H9 (cell line): ENCODE results near the gene PLEKHA8. TPM values are rescaled to one million over a fixed set of nuclear protein-coding genes. Genes with fewer than 3 reads are reported as not detected.

Experiments used
- DNase-seq: peaks from one replicate; pipeline ENCODE4 v3.0.0-alpha.2; 2017
- H2AFZ ChIP-seq: one replicate; pipeline ENCODE4 v1.6.1; 2013; ENCODE audit warnings: mild to moderate bottlenecking, low read length, control low read depth, moderate library complexity
- H2AK5ac ChIP-seq: 2 replicates; pipeline ENCODE4 v1.6.1; 2013; ENCODE audit warnings: low read length, control low read depth, mixed read lengths; ENCODE audit not compliant: insufficient read length
- H2BK120ac ChIP-seq: one replicate; pipeline ENCODE4 v1.6.1; 2013; ENCODE audit warnings: low read depth, mild to moderate bottlenecking, low read length, control low read depth, inconsistent platforms; ENCODE audit not compliant: poor library complexity, severe bottlenecking
- H2BK12ac ChIP-seq: 2 replicates; pipeline ENCODE4 v1.6.1; 2013; ENCODE audit warnings: low read length, control low read depth, mixed read lengths, low read depth; ENCODE audit not compliant: insufficient read length
- H2BK15ac ChIP-seq: 2 replicates; pipeline ENCODE4 v1.6.1; 2013; ENCODE audit warnings: low read depth, low read length, control low read depth
- H2BK20ac ChIP-seq: one replicate; pipeline ENCODE4 v1.6.1; 2013; ENCODE audit warnings: low read depth, mild to moderate bottlenecking, low read length, control low read depth, inconsistent platforms; ENCODE audit not compliant: poor library complexity, severe bottlenecking
- H2BK5ac ChIP-seq: 2 replicates; pipeline ENCODE4 v1.6.1; 2013; ENCODE audit warnings: low read length, control low read depth, mixed read lengths; ENCODE audit not compliant: insufficient read length
- H3K14ac ChIP-seq: 2 replicates; pipeline ENCODE4 v1.6.1; 2013; ENCODE audit warnings: low read length, control low read depth; ENCODE audit not compliant: insufficient read depth
- H3K18ac ChIP-seq: 2 replicates; pipeline ENCODE4 v1.6.1; 2013; ENCODE audit warnings: low read depth, mild to moderate bottlenecking, mixed read lengths, low read length, control low read depth; ENCODE audit not compliant: insufficient read length
- H3K23ac ChIP-seq: 2 replicates; pipeline ENCODE4 v1.6.1; 2013; ENCODE audit warnings: low read length, control low read depth, mixed read lengths, low read depth; ENCODE audit not compliant: insufficient read length
- H3K23me2 ChIP-seq: 2 replicates; pipeline ENCODE4 v1.6.1; 2013; ENCODE audit warnings: low read depth, mild to moderate bottlenecking, mixed read lengths, low read length, control low read depth; ENCODE audit not compliant: insufficient read length, poor library complexity, severe bottlenecking
- H3K27ac ChIP-seq: 2 replicates; pipeline ENCODE4 v1.5.1; 2013; ENCODE audit warnings: low read length, control low read depth, mixed read lengths, low read depth; ENCODE audit not compliant: insufficient read length
- H3K27me3 ChIP-seq: 2 replicates; pipeline ENCODE4 v1.6.1; 2013; ENCODE audit warnings: low read length, control low read depth, inconsistent platforms; ENCODE audit not compliant: insufficient read depth
- H3K4ac ChIP-seq: 2 replicates; pipeline ENCODE4 v1.6.1; 2013; ENCODE audit warnings: low read depth, mild to moderate bottlenecking, control low read depth, inconsistent platforms, low read length, moderate library complexity
- H3K4me1 ChIP-seq: 2 replicates; pipeline ENCODE4 v1.6.1; 2013; ENCODE audit warnings: low read length, control low read depth, inconsistent platforms; ENCODE audit not compliant: insufficient read depth
- H3K4me2 ChIP-seq: 2 replicates; pipeline ENCODE4 v1.6.1; 2013; ENCODE audit warnings: low read length, control low read depth, mixed read lengths; ENCODE audit not compliant: insufficient read length, insufficient read depth
- H3K56ac ChIP-seq: 2 replicates; pipeline ENCODE4 v1.6.1; 2013; ENCODE audit warnings: low read depth, mild to moderate bottlenecking, mixed read lengths, low read length, control low read depth; ENCODE audit not compliant: insufficient read length
- H3K79me1 ChIP-seq: 2 replicates; pipeline ENCODE4 v1.6.1; 2013; ENCODE audit warnings: low read depth, mild to moderate bottlenecking, moderate library complexity, low read length, control low read depth, inconsistent platforms; ENCODE audit not compliant: insufficient read depth, poor library complexity, severe bottlenecking
- H3K79me2 ChIP-seq: 2 replicates; pipeline ENCODE4 v1.6.1; 2013; ENCODE audit warnings: low read length, control low read depth, inconsistent platforms; ENCODE audit not compliant: insufficient read depth
- H3K9ac ChIP-seq: 2 replicates; pipeline ENCODE4 v1.6.1; 2013; ENCODE audit warnings: low read length, control low read depth, mixed read lengths; ENCODE audit not compliant: insufficient read length; ENCODE audit errors: extremely low read depth
- H3K9me3 ChIP-seq: one replicate; pipeline ENCODE4 v1.6.1; 2013; ENCODE audit warnings: low read depth, low read length, inconsistent platforms; ENCODE audit not compliant: control insufficient read depth
- H3T11ph ChIP-seq: one replicate; pipeline ENCODE4 v1.6.1; 2013; ENCODE audit warnings: mild to moderate bottlenecking, low read length, control low read depth, inconsistent platforms
- H4K20me1 ChIP-seq: one replicate; pipeline ENCODE4 v1.6.1; 2013; ENCODE audit not compliant: control insufficient read depth, insufficient read length, insufficient read depth
- H4K5ac ChIP-seq: 2 replicates; pipeline ENCODE4 v1.6.1; 2013; ENCODE audit warnings: low read depth, mild to moderate bottlenecking, mixed read lengths, low read length, control low read depth; ENCODE audit not compliant: insufficient read length
- H4K8ac ChIP-seq: replicated peaks from 2 replicates; pipeline ENCODE4 v1.6.1; 2013; ENCODE audit warnings: low read length, control low read depth, mixed read lengths, low read depth; ENCODE audit not compliant: insufficient read length
- H4K91ac ChIP-seq: 2 replicates; pipeline ENCODE4 v1.6.1; 2013; ENCODE audit warnings: low read depth, mild to moderate bottlenecking, moderate library complexity, mixed read lengths, low read length, control low read depth; ENCODE audit not compliant: insufficient read length
- H3K27ac Mint-ChIP-seq, 3 experiments: 2 replicates in 2 of 3; 3 replicates in 1 of 3; pipeline ENCODE4 v1.8.0; 2020 to 2021; ENCODE audit warnings: mixed read lengths in 3 of 3, mild to moderate bottlenecking in 1 of 3, moderate library complexity in 1 of 3
- H3K27me3 Mint-ChIP-seq: 2 replicates; pipeline ENCODE4 v1.8.0; 2021; ENCODE audit warnings: low read depth, mild to moderate bottlenecking, moderate library complexity, mixed read lengths
- H3K36me3 Mint-ChIP-seq, 3 experiments: 2 replicates in 2 of 3; 3 replicates in 1 of 3; pipeline ENCODE4 v1.8.0; 2020 to 2021; ENCODE audit warnings: low read depth in 3 of 3, mixed read lengths in 3 of 3; ENCODE audit not compliant: insufficient read depth in 1 of 3
- H3K4me1 Mint-ChIP-seq, 2 experiments: 2 replicates each; pipeline ENCODE4 v1.8.0; 2020; ENCODE audit warnings: mixed read lengths in 2 of 2
- H3K4me3 Mint-ChIP-seq, 2 experiments: 2 replicates in 1 of 2; 3 replicates in 1 of 2; pipeline ENCODE4 v1.8.0; 2020 to 2021; ENCODE audit warnings: mild to moderate bottlenecking in 2 of 2, mixed read lengths in 2 of 2, moderate library complexity in 1 of 2
- H3K9me3 Mint-ChIP-seq, 2 experiments: 2 replicates in 1 of 2; 3 replicates in 1 of 2; pipeline ENCODE4 v1.8.0; 2020; ENCODE audit warnings: mild to moderate bottlenecking in 2 of 2, mixed read lengths in 2 of 2, moderate library complexity in 1 of 2
- CTCF ChIP-seq: fragments of 200-600 bp; sonication (generic); conservative IDR thresholded peaks from 3 replicates; pipeline ENCODE4 v1.8.0; 2021; ENCODE audit warnings: antibody characterized with exemption, mild to moderate bottlenecking
- WGBS: extraction: QIAGEN DNeasy Blood & Tissue Kit; methylation state at CpG from one replicate; pipeline ENCODE4 v1.1.7; 2013; ENCODE audit warnings: missing lambda C conversion rate, low lambda C conversion rate, mixed read lengths; ENCODE audit not compliant: insufficient read length; ENCODE audit errors: extremely low coverage; 5-methylcytosine and 5-hydroxymethylcytosine counted together
- total RNA-seq: library from RNA; stranded (reverse); gene quantifications from 2 replicates; pipeline ENCODE4 v1.2.1, GENCODE V29; 2021

The PLEKHA8 gene
- total RNA-seq, 1 experiment from 2014 or later = 37.0 TPM

GRCh38 chr7:30119890-30120577, 91.8 kb downstream of the PLEKHA8 start:
- H3T11ph ChIP-seq = no peak overlapping the region
- H2BK12ac ChIP-seq = no peak overlapping the region
- H3K27ac ChIP-seq = no peak overlapping the region
- no peak overlapping the region for H3K18ac ChIP-seq
- H3K27me3 ChIP-seq = no peaks in the 10 kb centered on the region
- H3K14ac ChIP-seq = no peak overlapping the region
- H4K5ac ChIP-seq = no peak overlapping the region
- no peak for TF ChIP-seq CTCF
- H3K4me1 ChIP-seq = no peaks in the 10 kb centered on the region
- H2AK5ac ChIP-seq = no peak overlapping the region
- Mint-ChIP-seq H3K27ac (no peak overlapping the region), H3K4me1 (no peaks in the 10 kb centered on the region), H3K9me3 (0 out of 5 replicates have a peak, but pooled peaks cover 0 to under 1% of the 10 kb centered on the region in 2 experiments), H3K4me3 (no peak overlapping the region), H3K36me3 (no peaks in the 10 kb centered on the region), H3K27me3 (no peaks in the 10 kb centered on the region; the same call in 1 of the 2 replicates)
- no peak overlapping the region for H3K9ac ChIP-seq
- no peak overlapping the region for H4K91ac ChIP-seq
- no peaks in the 10 kb centered on the region for H3K9me3 ChIP-seq
- H3K23ac ChIP-seq = no peak overlapping the region
- no peak for DNase-seq
- H2BK20ac ChIP-seq = no peak overlapping the region
- no peak overlapping the region for H2BK120ac ChIP-seq
- no peaks in the 10 kb centered on the region for H4K20me1 ChIP-seq
- no peak overlapping the region for H4K8ac ChIP-seq
- no peak overlapping the region for H2AFZ ChIP-seq
- no peak overlapping the region for H3K56ac ChIP-seq
- no peak overlapping the region for H2BK5ac ChIP-seq
- WGBS = no CpG with 5 or more reads among the region's 4 CpGs
- no peaks in the 10 kb centered on the region for H3K23me2 ChIP-seq
- H3K79me1 ChIP-seq = no peaks in the 10 kb centered on the region
- no peak overlapping the region for H2BK15ac ChIP-seq
- H3K79me2 ChIP-seq = no peaks in the 10 kb centered on the region
- H3K4me2 ChIP-seq = no peak overlapping the region
- H3K4ac ChIP-seq = no peak overlapping the region
